NCI-H82 (cell line): ENCODE data around the gene SSR1.

Experiments used
- DNase-seq: peaks from one replicate; lab custom pipeline; 2025; lab: John Stamatoyannopoulos, UW

The SSR1 gene

GRCh38 chr6:7257521-7258230 lies 55.3 kb downstream of the SSR1 start:
- DNase-seq, result no peak

GRCh38 chr6:7256785-7257184 lies 56.2 kb downstream of the SSR1 start:
- no peak for DNase-seq

DNA sequence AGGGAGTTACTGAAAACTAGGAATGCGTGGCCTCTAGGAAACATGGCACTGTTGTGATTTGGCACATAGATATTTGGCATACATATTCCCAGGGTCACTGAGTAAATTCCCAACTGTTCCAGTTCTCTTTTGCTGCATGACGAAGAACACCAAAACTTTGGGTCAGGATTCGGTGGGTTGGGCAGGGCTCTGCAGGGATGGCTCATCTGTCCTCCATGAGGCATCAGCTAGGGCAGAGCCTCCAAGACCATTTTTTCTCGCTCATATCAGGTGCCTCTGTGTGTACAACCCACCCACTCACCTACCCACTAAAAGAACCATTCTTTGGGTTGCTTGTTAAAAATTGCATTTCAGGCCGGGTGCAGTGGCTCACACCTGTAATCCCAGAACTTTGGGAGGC lies 57.1 kb downstream of the SSR1 start:
- no peak for DNase-seq

- no peak for DNase-seq
Observed at GRCh38 chr6:7254980-7255835, 57.8 kb downstream of the SSR1 start.

- no peak for DNase-seq
Observed at GRCh38 chr6:7252390-7252789, 60.6 kb downstream of the SSR1 start.

DNA sequence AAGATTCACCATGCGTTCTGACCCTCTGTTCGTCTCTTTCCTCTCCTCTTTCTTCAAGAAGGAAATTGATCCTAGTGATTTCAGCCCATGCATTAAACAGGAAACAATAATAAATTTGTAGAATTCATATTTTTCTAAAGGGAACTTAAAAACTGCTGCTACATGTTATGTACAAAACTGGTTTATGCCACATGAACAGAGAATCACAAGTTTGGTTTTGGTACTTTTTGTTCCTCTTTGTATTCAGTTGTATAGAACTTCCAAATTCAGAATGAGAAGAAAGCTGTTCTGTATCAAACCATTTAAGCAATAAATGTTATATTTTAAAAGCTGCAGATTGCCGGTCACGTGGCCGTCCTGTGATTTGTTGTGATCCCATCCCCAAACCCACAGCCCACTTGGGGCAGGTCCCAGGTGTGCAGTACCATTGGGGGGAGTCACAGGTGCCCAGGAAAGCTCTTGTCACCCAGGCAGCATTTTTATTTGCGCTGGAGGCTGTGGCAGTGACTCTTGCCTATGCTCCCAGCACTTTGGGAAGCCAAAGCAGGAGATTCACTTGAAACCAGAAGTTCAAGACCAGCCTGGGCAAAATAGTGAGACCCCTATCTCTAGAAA lies 61.2 kb downstream of the SSR1 start:
- no peak for DNase-seq

DNA sequence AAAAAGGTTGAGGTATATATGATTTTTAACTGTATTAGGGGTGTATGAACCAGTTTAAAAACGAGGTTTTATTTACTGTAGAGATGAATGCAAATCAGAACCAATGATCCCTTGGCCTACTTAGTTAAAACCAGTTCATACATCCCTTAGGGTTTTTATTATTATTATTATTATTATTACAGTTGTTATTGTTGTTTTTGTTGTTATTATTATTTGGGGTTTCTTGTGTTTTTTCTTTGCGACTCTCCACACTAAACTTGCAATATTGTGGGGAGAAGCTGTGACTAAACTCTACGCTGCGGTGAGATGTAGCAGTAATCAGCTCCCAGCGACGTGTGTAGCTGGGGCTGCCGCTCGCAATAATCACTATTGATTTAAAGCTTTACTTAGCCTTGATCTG lies 62.2 kb downstream of the SSR1 start:
- DNase-seq, result no peak

GRCh38 chr6:7249946-7250643 lies 62.9 kb downstream of the SSR1 start:
- DNase-seq, result no peak

DNA sequence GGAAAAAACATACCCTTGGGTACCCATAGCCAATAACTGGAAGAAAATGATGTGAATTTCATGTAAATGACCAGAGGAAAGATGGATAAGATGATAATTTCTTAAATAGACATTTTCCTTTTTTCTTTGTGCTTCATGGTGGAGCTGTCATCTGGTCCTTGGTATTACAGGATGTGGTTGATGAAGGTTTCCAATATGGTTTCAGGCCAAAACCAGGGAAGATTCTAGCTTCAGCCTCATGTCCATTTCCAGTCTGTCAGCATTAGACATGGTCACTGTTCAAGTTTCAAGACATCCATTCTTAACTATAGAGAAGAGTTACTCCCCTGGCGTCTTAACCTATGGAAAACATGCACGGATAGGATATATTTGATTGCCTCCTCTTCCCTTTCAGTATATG lies 63.6 kb downstream of the SSR1 start:
- no peak for DNase-seq

GRCh38 chr6:7247828-7248227 lies 65.2 kb downstream of the SSR1 start:
- DNase-seq, result no peak

- DNase-seq, result no peak
Observed at GRCh38 chr6:7247179-7247456, 65.9 kb downstream of the SSR1 start.

DNA sequence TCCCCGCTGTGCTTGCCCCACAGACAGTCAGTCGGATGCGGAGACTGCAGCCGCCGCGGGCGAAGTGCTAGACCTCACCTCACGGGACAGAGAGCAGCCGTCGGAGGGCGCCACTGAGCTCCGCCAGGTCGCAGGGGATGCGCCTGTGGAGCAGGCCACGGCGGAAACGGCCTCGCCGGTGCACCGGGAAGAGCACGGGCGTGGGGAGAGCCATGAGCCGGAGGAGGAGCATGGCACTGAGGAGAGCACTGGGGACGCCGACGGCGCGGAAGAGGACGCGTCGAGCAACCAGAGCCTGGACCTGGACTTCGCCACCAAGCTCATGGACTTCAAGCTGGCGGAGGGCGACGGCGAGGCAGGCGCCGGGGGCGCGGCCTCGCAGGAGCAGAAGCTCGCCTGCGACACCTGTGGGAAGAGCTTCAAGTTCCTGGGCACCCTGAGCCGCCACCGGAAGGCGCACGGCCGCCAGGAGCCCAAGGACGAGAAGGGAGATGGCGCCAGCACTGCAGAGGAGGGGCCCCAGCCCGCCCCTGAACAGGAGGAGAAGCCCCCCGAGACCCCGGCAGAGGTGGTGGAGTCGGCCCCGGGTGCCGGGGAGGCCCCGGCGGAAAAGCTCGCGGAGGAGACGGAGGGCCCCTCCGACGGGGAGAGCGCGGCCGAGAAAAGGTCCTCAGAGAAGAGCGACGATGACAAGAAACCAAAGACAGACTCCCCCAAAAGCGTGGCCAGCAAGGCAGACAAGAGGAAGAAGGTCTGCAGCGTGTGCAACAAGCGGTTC lies 66.4 kb downstream of the SSR1 start:
- no peak for DNase-seq

GRCh38 chr6:7245668-7246393 lies 67.2 kb downstream of the SSR1 start:
- DNase-seq, result no peak

DNA sequence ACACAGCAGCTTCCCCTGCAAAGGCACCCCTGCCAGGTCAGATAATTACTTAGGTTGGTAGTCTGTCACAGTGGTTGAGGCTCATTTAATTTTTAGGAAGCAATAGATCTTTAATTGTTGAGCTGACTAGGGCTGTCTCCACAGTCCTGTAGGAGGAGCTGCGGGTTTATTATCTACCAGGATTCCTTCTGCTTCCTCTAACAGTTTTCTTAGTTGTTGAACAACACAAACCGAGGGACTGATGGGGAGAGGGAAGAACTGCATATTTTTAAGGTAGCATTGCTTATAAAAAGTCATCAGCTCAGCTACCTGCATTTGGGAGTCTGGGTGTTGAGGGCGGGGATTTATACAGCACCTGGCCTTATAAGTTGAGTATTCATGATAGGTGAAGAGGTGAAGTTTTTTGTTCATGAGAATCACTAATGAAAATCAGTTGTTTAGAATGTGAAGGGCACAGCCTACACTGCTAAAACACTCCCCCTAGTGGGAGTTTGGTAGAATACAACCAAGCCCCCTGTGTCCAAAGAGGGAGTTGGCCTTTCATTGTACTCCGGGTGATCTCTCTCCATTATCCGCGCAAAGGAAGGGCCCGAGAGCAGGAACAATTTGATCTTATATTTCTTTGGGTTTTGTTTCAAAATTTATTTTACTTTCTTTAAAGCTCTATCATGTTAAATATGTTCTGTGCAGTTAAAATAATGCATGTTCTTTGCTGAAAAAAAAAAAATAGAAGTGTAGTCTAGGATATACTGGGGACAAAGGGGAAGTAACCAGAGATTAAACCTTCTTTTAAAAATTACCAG lies 69.6 kb downstream of the SSR1 start:
- DNase-seq, result peak; percentile 86

DNA sequence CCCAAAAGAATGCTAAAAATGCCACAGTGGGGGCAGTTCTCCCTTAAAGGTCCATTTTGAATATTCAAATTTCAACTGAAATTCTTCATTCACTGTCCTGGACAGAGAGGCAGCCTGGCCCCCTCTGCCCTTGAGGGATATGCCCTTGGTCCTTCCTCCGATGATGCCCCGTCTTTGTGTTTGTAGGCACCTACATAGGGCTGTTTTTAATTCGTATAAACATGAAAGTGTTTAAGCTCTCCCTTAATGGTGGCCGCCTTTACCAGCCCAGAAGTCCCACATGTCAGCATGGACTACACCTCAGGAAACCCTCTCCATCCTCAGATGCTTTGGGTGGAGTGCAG lies 70.2 kb downstream of the SSR1 start:
- no peak for DNase-seq

- no peak for DNase-seq
Observed at GRCh38 chr6:7241709-7242645, 71.0 kb downstream of the SSR1 start.

DNA sequence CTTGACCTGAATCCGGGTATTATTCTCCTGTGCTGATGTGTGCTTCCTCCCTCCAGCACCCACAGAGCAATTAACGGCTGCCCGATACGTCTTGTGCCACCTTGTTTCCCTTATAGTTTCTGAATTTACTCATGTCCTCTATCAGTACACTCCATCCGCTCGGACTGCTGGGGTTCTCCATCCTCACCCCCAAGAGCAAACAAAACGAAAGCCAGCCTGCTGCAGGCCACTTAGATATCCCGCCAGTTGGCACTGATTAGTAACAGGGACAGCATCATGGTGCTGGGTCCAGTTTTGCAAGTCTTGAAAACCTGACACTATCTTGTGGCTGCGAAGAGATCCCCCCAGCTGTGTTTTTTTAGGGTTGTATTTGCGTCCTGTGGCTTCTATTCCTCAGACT lies 71.8 kb downstream of the SSR1 start:
- DNase-seq, result no peak

GRCh38 chr6:7240351-7240750 lies 72.6 kb downstream of the SSR1 start:
- DNase-seq, result no peak

DNA sequence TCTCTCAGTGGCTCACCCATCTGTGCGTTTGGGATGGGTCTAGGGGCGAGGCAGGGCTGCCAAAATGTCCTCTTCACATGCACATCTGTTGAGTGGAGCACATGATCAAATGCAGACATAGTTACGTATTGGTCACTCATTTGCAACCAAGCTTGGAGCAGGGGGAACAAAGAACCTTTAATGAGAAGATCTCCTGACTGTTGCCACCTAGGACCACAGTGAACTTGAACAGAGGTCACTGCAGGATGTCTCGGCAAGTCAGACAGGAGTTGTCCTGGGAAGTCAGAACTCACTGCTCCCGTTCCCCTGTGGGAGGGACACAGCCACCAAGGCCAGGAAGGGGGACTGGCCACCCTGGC lies 73.4 kb downstream of the SSR1 start:
- no peak for DNase-seq
